H1 (cell line): Measurements from ENCODE around the gene SS18L1. TPM values are rescaled to one million over a fixed set of nuclear protein-coding genes. Genes with fewer than 3 reads are reported as not detected.

Source experiments
- CTCF ChIA-PET: fragments of 300-600 bp; sonication (Branson Sonifier 250); formaldehyde crosslinking; loops from one replicate; lab custom pipeline; 2021; ENCODE audit not compliant: partially characterized antibody; lab: Charles Lee
- POLR2A ChIA-PET: fragments of 300-600 bp; sonication (Branson Sonifier 250); formaldehyde crosslinking; loops from one replicate; lab custom pipeline; 2021; ENCODE audit warnings: inconsistent platforms; ENCODE audit not compliant: partially characterized antibody; lab: Charles Lee
- DNase-seq, 2 experiments: peaks; one replicate each; pipeline versions ENCODE4 v3.0.0 to v3.0.0-alpha.2; 2010 to 2022; ENCODE audit warnings: low spot score in 2 of 2, low read depth in 1 of 2, mixed read lengths in 1 of 2
- FAIRE-seq: peaks from 2 replicates; lab custom pipeline; 2011; peaks lifted over from hg19 to GRCh38; lab: Jason Lieb, UNC
- H2AFZ ChIP-seq: 2 replicates; pipeline ENCODE4 v1.8.1; 2012; ENCODE audit warnings: low read length, inconsistent platforms
- H2AK5ac ChIP-seq: 2 replicates; pipeline ENCODE4 v1.6.1; 2013; ENCODE audit warnings: low read depth, low read length
- H2BK120ac ChIP-seq: replicated peaks from 2 replicates; pipeline ENCODE3; 2013; ENCODE audit warnings: low read depth, low read length, inconsistent platforms
- H2BK12ac ChIP-seq: 2 replicates; pipeline ENCODE4 v1.6.1; 2013; ENCODE audit warnings: low read depth, low read length
- H2BK15ac ChIP-seq: 2 replicates; pipeline ENCODE4 v1.6.1; 2013; ENCODE audit warnings: low read length
- H2BK20ac ChIP-seq: 2 replicates; pipeline ENCODE4 v1.6.1; 2013; ENCODE audit warnings: low read length
- H2BK5ac ChIP-seq: 2 replicates; pipeline ENCODE4 v1.6.1; 2013; ENCODE audit warnings: low read depth, low read length
- H3K14ac ChIP-seq: 2 replicates; pipeline ENCODE4 v1.6.1; 2013; ENCODE audit warnings: inconsistent platforms; ENCODE audit not compliant: insufficient read length
- H3K18ac ChIP-seq: 2 replicates; pipeline ENCODE4 v1.6.1; 2013; ENCODE audit warnings: low read length; ENCODE audit errors: extremely low read depth
- H3K23ac ChIP-seq: 2 replicates; pipeline ENCODE4 v1.6.1; 2013; ENCODE audit warnings: inconsistent platforms; ENCODE audit not compliant: insufficient read length
- H3K23me2 ChIP-seq: 2 replicates; pipeline ENCODE4 v1.6.1; 2013; ENCODE audit warnings: low read depth, low read length
- H3K27ac ChIP-seq: 2 replicates; pipeline ENCODE4 v1.6.1; 2011; ENCODE audit warnings: low read depth, low read length, inconsistent platforms
- H3K27me3 ChIP-seq, 4 experiments: replicated peaks in 1 of 4; 1 replicate in 1 of 4; 2 replicates in 3 of 4; pipeline versions ENCODE4 v1.6.1 to v1.8.1; 2011 to 2013; ENCODE audit warnings: low read length in 3 of 4, mild to moderate bottlenecking in 3 of 4, inconsistent platforms in 2 of 4, mixed read lengths in 2 of 4, moderate library complexity in 1 of 4; ENCODE audit not compliant: control insufficient read depth in 3 of 4, insufficient read depth in 3 of 4; ENCODE audit errors: extremely low read depth in 1 of 4
- H3K36me3 ChIP-seq, 4 experiments: 2 replicates each; pipeline versions ENCODE4 v1.6.1 to v1.8.1; 2011 to 2013; ENCODE audit warnings: mild to moderate bottlenecking in 4 of 4, low read length in 3 of 4, moderate library complexity in 2 of 4, control low read depth in 1 of 4, inconsistent platforms in 1 of 4; ENCODE audit not compliant: insufficient read depth in 4 of 4, control insufficient read depth in 2 of 4
- H3K4ac ChIP-seq: replicated peaks from 2 replicates; pipeline ENCODE3; 2013; ENCODE audit warnings: low read length, low read depth, mixed read lengths, inconsistent platforms; ENCODE audit not compliant: insufficient read length
- H3K4me1 ChIP-seq, 4 experiments: replicated peaks in 1 of 4; 1 replicate in 1 of 4; 2 replicates in 3 of 4; pipeline versions ENCODE4 v1.6.1 to v1.8.1; 2011 to 2013; ENCODE audit warnings: low read length in 3 of 4, inconsistent platforms in 2 of 4, mixed read lengths in 1 of 4; ENCODE audit not compliant: insufficient read depth in 4 of 4, control insufficient read depth in 3 of 4
- H3K4me2 ChIP-seq, 2 experiments: 2 replicates each; pipeline versions ENCODE4 v1.6.1 to v1.8.1; 2011 to 2013; ENCODE audit warnings: low read depth in 2 of 2, low read length in 2 of 2, control low read depth in 1 of 2, inconsistent platforms in 1 of 2, mild to moderate bottlenecking in 1 of 2; ENCODE audit not compliant: insufficient read depth in 1 of 2
- H3K4me3 ChIP-seq, 4 experiments: fragments of 200-600, 300-600 bp in 1 of 4; sonication (generic), shearing (Covaris generic), sonication (Bioruptor Twin) in 1 of 4; 2 replicates each; pipeline versions ENCODE4 v1.5.1 to v1.8.1; 2011 to 2016; ENCODE audit warnings: low read length in 4 of 4, low read depth in 3 of 4, control low read depth in 2 of 4, inconsistent platforms in 2 of 4, mild to moderate bottlenecking in 2 of 4, mixed read lengths in 1 of 4, moderate library complexity in 1 of 4; ENCODE audit not compliant: insufficient read depth in 2 of 4; ENCODE audit errors: extremely low read depth in 1 of 4
- H3K56ac ChIP-seq: replicated peaks from 2 replicates; pipeline ENCODE3; 2013; ENCODE audit warnings: low read depth, mild to moderate bottlenecking, mixed read lengths, low read length, inconsistent platforms; ENCODE audit not compliant: insufficient read length
- H3K79me1 ChIP-seq: 2 replicates; pipeline ENCODE4 v1.6.1; 2013; ENCODE audit warnings: low read depth, low read length, control low read depth
- H3K79me2 ChIP-seq, 2 experiments: 2 replicates each; pipeline versions ENCODE4 v1.6.1 to v1.8.1; 2012 to 2013; ENCODE audit warnings: low read length in 2 of 2, mild to moderate bottlenecking in 2 of 2, inconsistent platforms in 1 of 2; ENCODE audit not compliant: insufficient read depth in 2 of 2, control insufficient read depth in 1 of 2
- H3K9ac ChIP-seq, 4 experiments: replicated peaks in 1 of 4; 1 replicate in 1 of 4; 2 replicates in 3 of 4; pipeline versions ENCODE4 v1.6.1 to v1.8.1; 2011 to 2013; ENCODE audit warnings: low read depth in 3 of 4, low read length in 3 of 4, control low read depth in 2 of 4, mild to moderate bottlenecking in 2 of 4, moderate library complexity in 2 of 4, inconsistent platforms in 1 of 4; ENCODE audit errors: extremely low read depth in 1 of 4
- H3K9me3 ChIP-seq, 2 experiments: 2 replicates each; pipeline versions ENCODE4 v1.6.1 to v1.8.1; 2012 to 2013; ENCODE audit warnings: mild to moderate bottlenecking in 2 of 2, moderate library complexity in 2 of 2, control low read depth in 1 of 2, inconsistent platforms in 1 of 2, low read depth in 1 of 2, low read length in 1 of 2, mixed read lengths in 1 of 2; ENCODE audit not compliant: insufficient read depth in 2 of 2
- H4K20me1 ChIP-seq, 2 experiments: replicated peaks in 1 of 2; 2 replicates each; pipeline versions ENCODE3 to v1.8.1; 2011 to 2013; ENCODE audit warnings: inconsistent platforms in 2 of 2, low read length in 2 of 2, mild to moderate bottlenecking in 1 of 2; ENCODE audit not compliant: insufficient read depth in 2 of 2, control insufficient read depth in 1 of 2
- H4K5ac ChIP-seq: 2 replicates; pipeline ENCODE4 v1.6.1; 2013; ENCODE audit warnings: low read length, low read depth, mixed read lengths, inconsistent platforms; ENCODE audit not compliant: insufficient read length
- H4K8ac ChIP-seq: 2 replicates; pipeline ENCODE4 v1.8.0; 2013; ENCODE audit warnings: mild to moderate bottlenecking, moderate library complexity, low read length, inconsistent platforms; ENCODE audit not compliant: insufficient read depth; ENCODE audit errors: extremely low read depth
- H4K91ac ChIP-seq: replicated peaks from 2 replicates; pipeline ENCODE3; 2013; ENCODE audit warnings: low read length, mixed read lengths, inconsistent platforms; ENCODE audit not compliant: insufficient read length
- EZH2 ChIP-seq: fragments of 200-600 bp; sonication (generic); IDR thresholded peaks from 2 replicates; pipeline ENCODE4 v1.7.1; 2012; ENCODE audit warnings: low read depth, mild to moderate bottlenecking, moderate library complexity, low read length, inconsistent platforms; ENCODE audit not compliant: severe bottlenecking
- POU5F1 ChIP-seq: IDR thresholded peaks from 2 replicates; pipeline ENCODE4 v1.6.1; 2011; ENCODE audit warnings: low read depth, mild to moderate bottlenecking, low read length, moderate library complexity
- RNF2 ChIP-seq: fragments of 200-900, 300-1000 bp; sonication (generic); IDR thresholded peaks from 2 replicates; pipeline ENCODE4 v1.7.1; 2016; ENCODE audit warnings: borderline replicate concordance, low read depth, mild to moderate bottlenecking, antibody characterized with exemption, low read length; ENCODE audit not compliant: poor library complexity, severe bottlenecking; ENCODE audit errors: missing control alignments
- SP4 ChIP-seq: IDR thresholded peaks from 2 replicates; pipeline ENCODE4 v1.6.1; 2012; ENCODE audit warnings: low read length, inconsistent platforms
- WGBS, 2 experiments: shearing (Covaris generic) in 1 of 2; methylation state at CpG; one replicate each; pipeline versions ENCODE4 v1.1.6 to v1.1.7; 2013 to 2015; ENCODE audit warnings: low lambda C conversion rate in 2 of 2, mixed read lengths in 2 of 2, inconsistent platforms in 1 of 2, low coverage in 1 of 2, missing lambda C conversion rate in 1 of 2; ENCODE audit not compliant: insufficient replicate concordance in 2 of 2, insufficient coverage in 1 of 2, insufficient read length in 1 of 2; ENCODE audit errors: extremely low coverage in 1 of 2, missing lambda C conversion rate in 1 of 2; 5-methylcytosine and 5-hydroxymethylcytosine counted together
- polyA plus RNA-seq, 7 experiments: library from polyadenylated mRNA; depleted of rRNA in 3 of 7; stranded (reverse) in 5 of 7; unstranded in 2 of 7; fragments of >200 nt in 5 of 7; fragments of 200-250 nt in 2 of 7; gene quantifications; 1 replicate in 5 of 7; 2 replicates in 1 of 7; 4 replicates in 1 of 7; pipeline versions ENCODE4 v1.2.1 to v1.2.3, GENCODE V29; 2011 to 2013; ENCODE audit warnings: missing spikeins in 2 of 7, mixed read lengths in 2 of 7
- total RNA-seq: library from RNA; stranded (reverse); fragmentation: NEBNext Ultra II Directional; extraction: Animal tissue kit (Norgen Biotek cat#: 25700); gene quantifications from 2 replicates; pipeline ENCODE4 v1.2.1, GENCODE V29; 2021
- TF ChIP-seq, protein P1 (sequence below): IDR thresholded peaks from 2 replicates; pipeline ENCODE4 v1.6.1; 2012; ENCODE audit warnings: inconsistent platforms

The SS18L1 gene
- total and polyA plus RNA-seq, 2 of the 8 experiments (the other 6 are each of a cell fraction or from before 2014, with no cell fraction given): 28.4 to 29.7 TPM

DNA sequence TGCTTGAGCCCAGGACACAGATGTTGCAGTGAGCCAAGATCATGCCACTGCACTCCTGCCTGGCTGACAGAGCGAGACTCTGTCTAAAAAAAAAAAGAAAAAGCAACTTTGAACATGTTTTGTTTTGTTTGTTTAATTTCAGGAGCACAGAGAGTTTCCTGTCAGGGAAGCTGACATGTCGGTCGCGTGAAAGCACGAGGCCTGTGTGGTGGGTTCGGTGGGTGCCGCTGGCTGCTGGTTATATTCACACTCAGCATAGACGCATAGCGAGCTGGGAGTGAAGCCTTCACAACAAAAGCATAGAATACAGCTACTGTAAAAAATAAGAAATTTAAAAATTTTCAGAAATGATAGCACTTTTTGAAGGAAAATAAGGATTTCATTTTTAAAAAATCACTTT is 53.7 kb downstream of the SS18L1 start:
- Histone ChIP-seq H3K79me2 (no peaks in the 10 kb centered on the region), H2AFZ (no peak overlapping the region)

More for the DNA sequence above, 53.7 kb downstream of the SS18L1 start:
- DNase-seq (no peak), FAIRE-seq (no peak)
- Histone ChIP-seq H3K9me3 (no peaks in the 10 kb centered on the region), H4K8ac (no peak overlapping the region), H3K4me1 (no peaks in the 10 kb centered on the region), H2BK15ac (no peak overlapping the region), H2AK5ac (no peak overlapping the region), H4K5ac (no peak overlapping the region), H2BK20ac (no peak overlapping the region), H3K79me1 (no peaks in the 10 kb centered on the region), H3K14ac (no peak overlapping the region), H3K27ac (no peak overlapping the region), H2BK12ac (no peak overlapping the region), H3K56ac (no peak overlapping the region), H3K9ac (no peak overlapping the region), H3K18ac (no peak overlapping the region), H3K23ac (no peak overlapping the region), H3K4me3 (no peak overlapping the region), H4K91ac (no peak overlapping the region), H4K20me1 (peaks cover 0 to 2% of the 10 kb centered on the region in 2 experiments), H3K36me3 (peaks cover 0 to 23% (median 10%) of the 10 kb centered on the region in 4 experiments; a peak in 7 of 8 replicates), H3K4ac (no peak overlapping the region), H3K27me3 (no peaks in the 10 kb centered on the region), H3K23me2 (no peaks in the 10 kb centered on the region), H2BK5ac (no peak overlapping the region), H2BK120ac (no peak overlapping the region), H3K4me2 (no peak overlapping the region)
- WGBS, 2 experiments: 89% methylated on average over 9 of the region's 9 CpGs; no CpG with 5 or more reads in 1 of the 2 experiments
- CTCF ChIA-PET: interaction anchor here (2.5 kb wide), 1 partner anchor 12 kb away, joined by 9 read pairs; no protein-coding TSS in a partner anchor
- no peak for TF ChIP-seq POU5F1
- TF ChIP-seq EZH2: no peak
- no peak for TF ChIP-seq SP4
- TF ChIP-seq, protein P1, sequence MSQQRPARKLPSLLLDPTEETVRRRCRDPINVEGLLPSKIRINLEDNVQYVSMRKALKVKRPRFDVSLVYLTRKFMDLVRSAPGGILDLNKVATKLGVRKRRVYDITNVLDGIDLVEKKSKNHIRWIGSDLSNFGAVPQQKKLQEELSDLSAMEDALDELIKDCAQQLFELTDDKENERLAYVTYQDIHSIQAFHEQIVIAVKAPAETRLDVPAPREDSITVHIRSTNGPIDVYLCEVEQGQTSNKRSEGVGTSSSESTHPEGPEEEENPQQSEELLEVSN: no peak
- no peak for TF ChIP-seq RNF2
- POLR2A ChIA-PET: interaction anchor here (0.7 kb wide), 1 partner anchor 195 kb away, joined by 3 read pairs; no protein-coding TSS in a partner anchor
